DOHH2 (cell line): ENCODE results near the gene CTSD.

Source experiments
- H3F3A ChIP-seq: fragments of 200-600 bp; sonication (generic), shearing (Covaris generic); 2 replicates; pipeline ENCODE4 v1.6.0; 2016; ENCODE audit warnings: antibody characterized with exemption, mild to moderate bottlenecking; ENCODE audit not compliant: control insufficient read depth, insufficient read depth
- H3K27ac ChIP-seq: fragments of 200-600 bp; sonication (generic); 2 replicates; pipeline ENCODE4 v1.5.1; 2014; ENCODE audit warnings: low read depth, mild to moderate bottlenecking, low read length, moderate library complexity
- H3K27me3 ChIP-seq: fragments of 200-600 bp; sonication (generic); 2 replicates; pipeline ENCODE4 v1.6.1; 2014; ENCODE audit warnings: mild to moderate bottlenecking, low read length, mixed read lengths; ENCODE audit not compliant: control insufficient read depth
- H3K36me3 ChIP-seq: fragments of 200-600 bp; sonication (generic); 2 replicates; pipeline ENCODE4 v1.6.1; 2014; ENCODE audit warnings: mild to moderate bottlenecking, low read length, moderate library complexity, mixed read lengths; ENCODE audit not compliant: control insufficient read depth
- H3K4me1 ChIP-seq: fragments of 200-600 bp; sonication (generic); 2 replicates; pipeline ENCODE4 v1.6.1; 2014; ENCODE audit warnings: mild to moderate bottlenecking, low read length, mixed read lengths; ENCODE audit not compliant: control insufficient read depth
- H3K4me2 ChIP-seq: fragments of 200-600 bp; sonication (generic); 2 replicates; pipeline ENCODE4 v1.6.0; 2014; ENCODE audit warnings: mild to moderate bottlenecking, low read length, moderate library complexity
- H3K4me3 ChIP-seq: fragments of 200-600 bp; sonication (generic); 2 replicates; pipeline ENCODE4 v1.5.1; 2014; ENCODE audit warnings: mild to moderate bottlenecking, low read length, mixed read lengths
- H3K79me2 ChIP-seq: fragments of 200-600 bp; sonication (generic); 2 replicates; pipeline ENCODE4 v1.6.1; 2014; ENCODE audit warnings: mild to moderate bottlenecking, low read length, mixed read lengths; ENCODE audit not compliant: control insufficient read depth
- H3K9me2 ChIP-seq: fragments of 200-600 bp; sonication (generic); replicated peaks from 2 replicates; pipeline ENCODE4 v1.6.1; 2014; ENCODE audit warnings: mild to moderate bottlenecking, low read length, mixed read lengths; ENCODE audit not compliant: control insufficient read depth
- H3K9me3 ChIP-seq: fragments of 200-600 bp; sonication (generic); 2 replicates; pipeline ENCODE4 v1.6.1; 2014; ENCODE audit warnings: antibody characterized with exemption, low read length, mixed read lengths; ENCODE audit not compliant: control insufficient read depth, insufficient read depth
- H4K20me1 ChIP-seq: fragments of 200-600 bp; sonication (generic); 2 replicates; pipeline ENCODE4 v1.6.0; 2014; ENCODE audit warnings: low read depth, mild to moderate bottlenecking, antibody characterized with exemption, low read length, moderate library complexity; ENCODE audit not compliant: control insufficient read depth, insufficient read depth
- CTCF ChIP-seq: fragments of 200-600 bp; sonication (generic); IDR thresholded peaks from one replicate; pipeline ENCODE4 v1.5.1; 2014; ENCODE audit warnings: antibody characterized with exemption, mild to moderate bottlenecking, low read depth, low read length; ENCODE audit not compliant: poor library complexity, severe bottlenecking
- EZH2phosphoT487 ChIP-seq: fragments of 200-600 bp; sonication (generic); IDR thresholded peaks from 2 replicates; pipeline ENCODE4 v1.6.1; 2017; ENCODE audit warnings: borderline replicate concordance, mild to moderate bottlenecking, antibody characterized with exemption, low read length, moderate library complexity, mixed read lengths

Gene CTSD

GRCh38 chr11:1750840-1751530, 12.7 kb downstream of the CTSD start:
- Histone ChIP-seq H3K79me2 (no peaks in the 10 kb centered on the region), H4K20me1 (no peaks in the 10 kb centered on the region), H3K27ac (no peak overlapping the region), H3K27me3 (no peaks in the 10 kb centered on the region), H3K4me1 (no peaks in the 10 kb centered on the region), H3K9me2 (no peaks in the 10 kb centered on the region), H3K36me3 (no peaks in the 10 kb centered on the region), H3K9me3 (peaks cover 11% of the 10 kb centered on the region; the same call in 1 of the 2 replicates), H3K4me2 (no peak overlapping the region), H3K4me3 (no peak overlapping the region), H3F3A (no peaks in the 10 kb centered on the region)
- TF ChIP-seq CTCF (no peak), EZH2phosphoT487 (no peak)

DNA sequence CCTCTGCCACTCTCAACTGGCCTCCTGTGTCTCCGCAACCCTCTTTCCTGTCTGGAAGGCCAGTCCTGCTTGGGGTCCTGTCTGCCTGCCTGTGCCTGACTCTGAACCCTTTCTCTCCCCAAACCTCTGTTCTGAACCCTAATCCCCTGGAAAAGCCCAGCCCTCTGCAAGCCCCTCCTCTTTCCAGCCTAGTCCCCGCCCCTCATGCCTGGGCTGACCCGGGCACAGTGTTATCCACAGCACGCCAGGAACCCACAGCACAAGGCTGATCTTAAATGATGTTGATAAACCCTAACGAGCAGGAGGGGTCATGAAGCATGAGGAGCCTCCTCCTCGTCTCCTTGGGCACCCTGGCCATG, 13.3 kb downstream of the CTSD start, which contains the start of gene IFITM10:
Gene IFITM10 (minus strand): TSS at position 115 of the 359 bp plus-strand sequence. CDS start 153 bp downstream, outside the sequence.
- Histone ChIP-seq H3K36me3 (no peaks in the 10 kb centered on the region), H3F3A (no peaks in the 10 kb centered on the region), H3K9me2 (no peaks in the 10 kb centered on the region), H3K27ac (no peak within 1 kb of the TSS), H4K20me1 (no peaks in the 10 kb centered on the region), H3K4me3 (no peak within 1 kb of the TSS), H3K27me3 (no peaks in the 10 kb centered on the region), H3K79me2 (no peaks in the 10 kb centered on the region), H3K9me3 (peaks cover 16% of the 10 kb centered on the region; the same call in 1 of the 2 replicates), H3K4me2 (no peak within 1 kb of the TSS), H3K4me1 (no peaks in the 10 kb centered on the region)
- no peak for TF ChIP-seq EZH2phosphoT487

GRCh38 chr11:1749395-1750351, 14.1 kb downstream of the CTSD start:
- Histone ChIP-seq H3K27ac (no peak overlapping the region), H3F3A (no peaks in the 10 kb centered on the region), H3K9me2 (no peaks in the 10 kb centered on the region), H3K4me1 (no peaks in the 10 kb centered on the region), H4K20me1 (no peaks in the 10 kb centered on the region), H3K79me2 (no peaks in the 10 kb centered on the region), H3K36me3 (no peaks in the 10 kb centered on the region), H3K4me3 (no peak overlapping the region), H3K4me2 (no peak overlapping the region), H3K9me3 (peaks cover 17% of the 10 kb centered on the region; the same call in 1 of the 2 replicates), H3K27me3 (no peaks in the 10 kb centered on the region)
- TF ChIP-seq EZH2phosphoT487 (no peak), CTCF (no peak)
